DMS79 (cell line): ENCODE measurements around the gene C3orf85.

ENCODE experiments used
- DNase-seq: peaks from one replicate; lab custom pipeline; 2025; lab: John Stamatoyannopoulos, UW

The C3orf85 gene

GRCh38 chr3:109152320-109152719 is 15.8 kb downstream of the C3orf85 start:
- no peak for DNase-seq

DNA sequence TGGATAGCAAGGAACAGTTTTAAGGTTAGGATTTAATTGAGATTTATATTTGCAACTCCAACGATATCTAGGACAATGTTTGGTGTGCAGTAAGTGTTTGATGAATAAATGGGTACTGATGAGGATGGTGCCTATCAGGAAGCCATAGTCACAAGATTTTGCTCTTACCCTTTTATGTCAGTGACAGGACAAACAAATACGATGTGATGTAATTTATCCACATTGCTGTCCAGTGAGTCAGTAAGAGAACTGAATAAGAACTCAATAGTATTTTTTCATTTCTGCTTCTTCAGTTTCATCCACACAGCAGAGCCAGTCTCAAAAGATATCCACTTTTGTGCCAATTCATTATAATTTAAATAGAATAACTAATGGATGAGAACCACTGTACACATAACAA is 18.5 kb downstream of the C3orf85 start:
- no peak for DNase-seq

DNA sequence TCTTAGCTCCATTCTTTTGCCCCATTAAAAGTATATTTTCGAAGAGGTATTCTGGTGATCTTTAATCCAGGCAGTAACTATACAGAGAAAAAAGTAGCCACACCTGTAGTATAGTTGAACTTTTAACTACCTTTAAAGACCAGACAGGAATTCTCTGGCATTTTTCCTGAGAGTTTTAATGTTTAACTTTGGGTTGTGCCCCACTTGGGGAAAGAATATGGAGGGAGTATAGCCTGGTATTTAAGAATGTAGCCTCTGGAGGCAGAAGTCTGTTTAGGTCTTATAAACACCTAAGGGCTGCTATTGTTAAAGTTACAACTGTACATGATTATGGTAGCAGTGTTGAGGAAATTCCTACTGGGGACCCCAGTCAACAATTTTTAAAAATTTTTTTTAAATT is 19.3 kb downstream of the C3orf85 start:
- DNase-seq = no peak

- DNase-seq = no peak
Observed at GRCh38 chr3:109161487-109162123, 25.1 kb downstream of the C3orf85 start.

GRCh38 chr3:109165905-109166304 is 29.4 kb downstream of the C3orf85 start:
- DNase-seq = no peak

DNA sequence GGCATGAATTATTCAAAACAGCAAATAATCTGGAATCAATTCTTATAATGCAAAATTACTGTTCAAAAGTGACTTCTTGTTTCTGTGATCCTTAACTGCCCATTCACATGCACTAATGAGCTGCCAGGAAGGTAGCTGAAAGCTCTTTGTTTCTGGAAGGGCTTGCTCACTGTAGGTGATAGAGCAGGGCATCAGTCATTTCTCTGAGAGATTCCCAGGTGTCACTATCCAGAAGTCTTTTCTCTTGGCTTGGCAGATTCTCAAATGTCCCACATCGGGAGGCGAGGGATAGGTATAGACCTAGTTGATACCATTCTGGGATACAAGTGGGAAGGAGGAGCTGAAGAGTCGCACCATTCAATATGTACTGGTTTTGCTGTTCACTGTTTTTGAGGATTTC is 35.0 kb downstream of the C3orf85 start:
- no peak for DNase-seq

DNA sequence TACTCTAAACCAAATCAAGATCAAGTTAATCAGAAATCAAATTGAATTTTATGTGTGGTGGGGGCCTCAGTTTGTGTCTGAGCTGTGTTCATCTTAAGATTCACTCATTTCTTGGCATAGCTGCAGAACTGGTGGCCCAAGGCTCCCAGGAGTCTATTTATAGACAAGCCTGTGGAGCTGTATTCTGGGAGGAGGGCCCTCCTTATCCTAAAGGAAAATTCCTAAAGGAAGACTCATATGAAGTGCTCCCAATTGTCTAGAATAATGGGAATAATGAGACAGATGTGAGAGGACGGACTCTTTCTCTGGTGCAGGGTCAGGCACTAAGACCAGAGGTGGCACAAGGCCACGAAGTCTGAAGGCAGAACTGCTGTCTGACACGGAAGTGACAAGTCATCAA is 38.9 kb downstream of the C3orf85 start:
- no peak for DNase-seq

DNA sequence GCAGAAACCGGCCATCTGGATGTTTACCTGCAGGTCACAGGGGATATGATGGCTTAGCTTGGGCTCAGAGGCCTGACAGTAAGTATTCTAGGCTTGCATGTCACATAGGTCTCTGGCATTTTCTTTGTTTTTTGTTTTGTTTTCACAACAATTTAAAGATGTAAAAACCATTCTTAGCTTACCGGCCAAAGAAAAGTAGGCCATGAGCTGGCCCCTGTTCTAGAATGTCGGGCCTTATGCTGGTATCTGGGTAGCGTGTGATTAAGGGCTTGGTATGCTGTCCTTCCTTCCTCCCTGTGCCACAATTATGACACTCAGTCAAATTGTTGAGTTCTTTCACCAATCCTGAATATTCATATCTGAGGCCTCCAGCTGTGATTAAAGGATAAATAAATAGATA is 40.2 kb downstream of the C3orf85 start:
- DNase-seq = no peak

GRCh38 chr3:109177908-109178307 is 41.4 kb downstream of the C3orf85 start:
- DNase-seq = no peak

DNA sequence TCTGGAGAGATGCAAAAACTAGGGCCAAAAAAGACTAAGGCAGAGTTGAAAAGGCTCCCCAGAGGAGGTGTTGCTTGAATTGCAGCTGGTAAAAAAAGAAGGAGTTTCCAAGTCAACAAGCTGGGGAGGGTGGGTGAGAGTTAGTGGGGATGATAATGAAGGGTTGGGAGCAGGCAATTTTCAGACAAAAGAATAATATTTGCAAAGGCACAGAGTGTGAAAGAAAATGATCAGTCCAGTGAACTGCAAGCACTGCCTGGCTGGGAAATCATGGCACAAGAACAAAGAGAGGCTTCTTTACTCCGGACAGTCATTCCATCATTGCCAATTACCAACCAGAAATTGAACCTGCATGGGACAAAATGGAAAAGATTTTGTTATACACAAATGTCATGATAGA is 42.2 kb downstream of the C3orf85 start:
- no peak for DNase-seq

DNA sequence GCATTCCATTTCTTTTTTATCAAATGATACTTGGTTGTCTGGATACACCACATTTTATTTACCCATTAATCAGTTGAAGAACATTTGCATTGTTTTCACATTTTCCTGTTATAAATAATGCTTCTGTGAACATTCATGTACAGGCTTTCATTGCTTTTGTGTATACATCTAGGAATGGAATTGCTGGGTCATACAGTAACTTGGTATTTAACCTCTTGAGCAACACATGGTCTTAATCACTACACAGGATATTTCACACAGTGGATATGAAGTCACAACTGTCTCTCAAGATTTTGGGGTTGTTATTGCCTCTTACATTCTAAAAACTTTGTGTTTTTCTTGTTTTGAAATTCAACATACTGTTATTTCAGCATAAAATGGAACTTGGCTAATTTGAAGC is 48.2 kb downstream of the C3orf85 start:
- DNase-seq = no peak

DNA sequence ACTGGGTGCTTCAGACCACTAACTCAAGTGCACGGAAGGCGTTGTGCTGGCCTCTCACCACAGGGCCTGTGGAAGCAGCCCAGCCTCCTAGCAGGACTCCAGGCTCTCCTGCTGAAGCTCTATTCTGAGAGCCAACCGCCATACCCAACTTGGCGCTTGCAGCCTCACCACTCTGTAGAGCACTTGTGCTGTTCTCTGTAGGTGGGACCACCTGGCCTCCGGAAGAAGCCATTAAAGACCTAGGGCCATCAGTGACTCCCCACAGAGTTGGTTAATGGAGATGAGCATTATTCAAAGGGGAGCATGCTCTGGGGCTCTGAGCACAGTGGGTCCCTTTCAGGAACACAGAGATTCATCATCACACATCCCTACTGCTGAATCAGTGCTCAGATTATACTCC is 50.9 kb downstream of the C3orf85 start:
- DNase-seq = no peak

DNA sequence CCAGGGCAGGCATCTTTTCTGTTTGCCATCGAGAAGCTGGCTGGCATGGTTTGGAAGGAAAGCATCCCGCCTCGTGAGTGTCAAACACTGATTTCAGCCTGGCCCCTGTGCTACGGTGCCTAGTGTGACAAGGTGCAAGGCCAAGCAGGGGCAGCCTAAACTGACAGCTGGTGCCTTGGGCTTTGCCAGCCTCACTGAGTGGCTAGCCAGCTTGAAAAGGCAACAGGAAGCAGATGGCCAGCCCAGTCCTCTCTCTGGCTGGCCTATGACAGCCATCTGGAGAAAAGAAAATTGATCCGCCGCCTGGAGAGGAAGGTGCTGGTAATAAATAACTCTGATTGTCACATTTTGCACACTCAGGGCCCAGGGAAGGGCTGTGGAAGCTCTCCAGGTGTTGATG is 52.2 kb downstream of the C3orf85 start:
- no peak for DNase-seq

GRCh38 chr3:109191421-109191820 is 54.9 kb downstream of the C3orf85 start:
- no peak for DNase-seq

DNA sequence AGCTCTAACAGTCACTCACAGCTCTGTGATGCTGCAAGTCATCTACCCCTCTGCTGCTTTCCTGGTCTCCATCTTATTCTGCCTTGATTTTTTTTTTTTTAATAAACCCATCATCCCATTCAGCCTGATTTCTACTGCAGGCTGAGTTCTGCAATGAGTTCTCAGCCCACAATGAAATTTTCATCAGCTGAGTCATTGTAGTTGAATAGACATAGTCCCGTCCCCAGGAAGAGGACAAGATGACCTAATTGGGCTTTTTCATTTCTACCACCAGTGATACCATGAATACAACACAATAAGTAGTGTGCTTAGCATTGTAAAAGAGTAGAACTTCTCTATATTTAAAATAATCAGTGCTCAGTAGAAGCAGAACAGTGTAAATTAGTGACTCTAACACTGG is 59.3 kb downstream of the C3orf85 start:
- no peak for DNase-seq
